Epithelial cell of esophagus (primary cell): ENCODE data around the gene TMC7.

ENCODE experiments used
- DNase-seq: peaks from one replicate; pipeline ENCODE4 v3.0.0; 2010; ENCODE audit warnings: low read depth
- H3K4me3 ChIP-seq: 2 replicates; pipeline ENCODE4 v1.5.1; 2011; ENCODE audit warnings: mild to moderate bottlenecking, low read length, control low read depth
- TF ChIP-seq, protein P1 (sequence below): IDR thresholded peaks from 2 replicates; pipeline ENCODE4 v1.5.1; 2011; ENCODE audit warnings: low read depth, mild to moderate bottlenecking, low read length, control low read depth, inconsistent platforms; ENCODE audit not compliant: insufficient read depth; ENCODE audit errors: missing control alignments

TMC7 gene

GRCh38 chr16:19089410-19089955 lies 105.7 kb downstream of the TMC7 start:
- H3K4me3 ChIP-seq = no peak overlapping the region
- no peak for DNase-seq
- TF ChIP-seq, protein P1, sequence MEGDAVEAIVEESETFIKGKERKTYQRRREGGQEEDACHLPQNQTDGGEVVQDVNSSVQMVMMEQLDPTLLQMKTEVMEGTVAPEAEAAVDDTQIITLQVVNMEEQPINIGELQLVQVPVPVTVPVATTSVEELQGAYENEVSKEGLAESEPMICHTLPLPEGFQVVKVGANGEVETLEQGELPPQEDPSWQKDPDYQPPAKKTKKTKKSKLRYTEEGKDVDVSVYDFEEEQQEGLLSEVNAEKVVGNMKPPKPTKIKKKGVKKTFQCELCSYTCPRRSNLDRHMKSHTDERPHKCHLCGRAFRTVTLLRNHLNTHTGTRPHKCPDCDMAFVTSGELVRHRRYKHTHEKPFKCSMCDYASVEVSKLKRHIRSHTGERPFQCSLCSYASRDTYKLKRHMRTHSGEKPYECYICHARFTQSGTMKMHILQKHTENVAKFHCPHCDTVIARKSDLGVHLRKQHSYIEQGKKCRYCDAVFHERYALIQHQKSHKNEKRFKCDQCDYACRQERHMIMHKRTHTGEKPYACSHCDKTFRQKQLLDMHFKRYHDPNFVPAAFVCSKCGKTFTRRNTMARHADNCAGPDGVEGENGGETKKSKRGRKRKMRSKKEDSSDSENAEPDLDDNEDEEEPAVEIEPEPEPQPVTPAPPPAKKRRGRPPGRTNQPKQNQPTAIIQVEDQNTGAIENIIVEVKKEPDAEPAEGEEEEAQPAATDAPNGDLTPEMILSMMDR = no peak

DNA sequence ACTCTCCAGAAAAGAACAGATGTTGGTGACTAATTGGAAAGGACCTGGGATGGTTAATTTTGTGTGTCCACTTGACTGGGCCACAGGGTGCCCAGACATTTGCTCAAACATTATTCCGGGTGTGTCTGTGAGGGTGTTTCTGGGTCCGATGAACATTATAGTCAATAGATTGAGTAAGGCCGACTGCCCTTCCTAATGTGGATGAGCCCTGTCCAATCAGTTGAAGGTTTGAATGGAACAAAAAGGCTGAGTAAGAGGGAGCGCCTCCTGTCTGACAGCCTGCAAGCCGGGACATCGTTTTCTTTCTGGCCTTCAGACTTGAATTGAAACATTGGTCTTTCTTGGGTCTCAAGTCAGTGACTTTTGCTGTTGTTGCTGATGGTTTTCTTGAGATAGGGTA lies 107.2 kb downstream of the TMC7 start:
- DNase-seq = no peak
- no peak overlapping the region for H3K4me3 ChIP-seq
- TF ChIP-seq, protein P1 = no peak

- H3K4me3 ChIP-seq = no peak overlapping the region
- TF ChIP-seq, protein P1 = no peak
- DNase-seq = no peak
Measured at GRCh38 chr16:19092653-19093410, 109.1 kb downstream of the TMC7 start.

- TF ChIP-seq, protein P1 = no peak
- H3K4me3 ChIP-seq = no peak overlapping the region
- DNase-seq = no peak
Measured at GRCh38 chr16:19093631-19094541, 110.2 kb downstream of the TMC7 start.

DNA sequence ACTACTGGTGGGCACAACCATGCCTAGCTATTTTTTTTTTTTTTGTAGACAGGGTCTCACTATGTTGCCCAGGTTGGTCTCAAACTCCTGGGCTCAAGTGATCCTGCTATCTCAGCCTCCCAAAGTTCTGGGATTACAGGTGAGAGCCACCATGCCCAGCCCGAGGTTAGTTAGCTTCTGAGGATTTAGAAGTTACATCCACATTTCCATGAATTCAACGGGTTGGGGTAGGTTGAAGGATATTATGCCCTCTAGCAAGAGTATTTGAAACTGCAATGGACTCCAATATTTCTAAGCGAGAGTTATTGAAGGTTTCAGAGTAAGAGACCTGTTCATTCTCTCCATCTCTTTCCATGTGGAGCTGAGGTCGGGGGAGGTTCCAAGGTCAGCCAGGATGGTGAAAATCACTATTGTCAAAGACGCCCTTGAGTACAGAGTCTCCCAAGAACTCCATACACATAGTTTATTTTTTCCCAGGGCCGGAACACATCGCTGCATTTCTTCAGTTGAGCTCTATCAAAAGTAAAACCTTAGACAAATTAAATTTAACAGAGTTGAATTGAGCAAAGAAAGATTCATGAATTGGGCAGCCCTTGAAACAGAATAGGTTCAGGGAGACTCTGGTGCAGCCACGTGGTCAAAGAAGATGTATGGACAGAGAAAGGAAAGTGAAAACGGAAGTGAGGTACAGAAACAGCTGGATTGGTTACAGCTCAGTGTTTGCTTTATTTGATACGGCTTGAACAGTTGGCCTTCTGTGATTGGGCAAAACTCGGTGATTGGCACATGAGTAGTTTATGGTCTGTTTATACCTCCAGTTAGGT lies 111.0 kb downstream of the TMC7 start:
- no peak overlapping the region for H3K4me3 ChIP-seq
- TF ChIP-seq, protein P1 = no peak
- no peak for DNase-seq

- no peak overlapping the region for H3K4me3 ChIP-seq
- DNase-seq = peak; percentile 68
- TF ChIP-seq, protein P1 = no peak
Measured at GRCh38 chr16:19095654-19096053, 111.9 kb downstream of the TMC7 start.
